ENCODE results near the gene GNAI3. TPM values are rescaled to one million over a fixed set of nuclear protein-coding genes. Genes with fewer than 3 reads are reported as not detected.

GNAI3 gene
- total and polyA plus RNA-seq, 2 experiments from 2014 or later, result 8.9 to 11.5 TPM

GRCh38 chr1:109539676-109540075, 8.7 kb upstream of the GNAI3 start, which contains the start of gene GPR61:
Gene GPR61 (plus strand): TSS chr1:109539872. CDS start chr1:109543023, 3,151 bp downstream.
- no peak within 1 kb of the TSS for H2AFZ ChIP-seq
- 43% methylated on average over 7 of the region's 7 CpGs for WGBS (ENCODE audit: low lambda C conversion rate, missing lambda C conversion rate)

GRCh38 chr1:109541102-109541501, 7.3 kb upstream of the GNAI3 start:
- Histone ChIP-seq H3K4me3 (no peak overlapping the region), H3K27me3 (no peaks in the 10 kb centered on the region), H4K20me1 (ENCODE audit: insufficient read depth, poor library complexity, severe bottlenecking) (no peaks in the 10 kb centered on the region), H3K9me3 (ENCODE audit: low read depth) (no peaks in the 10 kb centered on the region), H3K27ac (no peak overlapping the region), H3K4me2 (no peak overlapping the region), H3K36me3 (replicated peaks; ENCODE audit: insufficient read depth, low read depth) (no peaks in the 10 kb centered on the region), H3K9me2 (replicated peaks; ENCODE audit: insufficient read depth) (no peaks in the 10 kb centered on the region), H2AFZ (no peak overlapping the region), H3K4me1 (ENCODE audit: insufficient read depth) (no peaks in the 10 kb centered on the region), H3K79me2 (no peaks in the 10 kb centered on the region)
- TF ChIP-seq CTCF (IDR thresholded peaks at IDR 0.05; ENCODE audit: poor library complexity) (no peak), EZH2 (IDR thresholded peaks at IDR 0.05; ENCODE audit: borderline replicate concordance) (no peak), EZH2phosphoT487 (IDR thresholded peaks at IDR 0.05; ENCODE audit: low read depth, severe bottlenecking, unreplicated experiment) (no peak)
- DNase-seq (ENCODE audit: low spot score), result no peak
- 90% methylated on average over 3 of the region's 3 CpGs for WGBS (ENCODE audit: low lambda C conversion rate, missing lambda C conversion rate)

More at GRCh38 chr1:109539676-109540075, 8.7 kb upstream of the GNAI3 start, which contains the start of gene GPR61:
- H3K27me3 ChIP-seq, result no peaks in the 10 kb centered on the region
- H4K20me1 ChIP-seq (ENCODE audit: insufficient read depth, poor library complexity, severe bottlenecking), result no peaks in the 10 kb centered on the region
- no peak within 1 kb of the TSS for H3K4me3 ChIP-seq
- H3K9me3 ChIP-seq (ENCODE audit: low read depth), result no peaks in the 10 kb centered on the region
- no peaks in the 10 kb centered on the region for H3K79me2 ChIP-seq
- no peak within 1 kb of the TSS for H3K27ac ChIP-seq
- H3K4me2 ChIP-seq, result no peak within 1 kb of the TSS
- no peaks in the 10 kb centered on the region for H3K36me3 ChIP-seq (replicated peaks; ENCODE audit: insufficient read depth, low read depth)
- DNase-seq (ENCODE audit: low spot score), result no peak
- TF ChIP-seq CTCF (IDR thresholded peaks at IDR 0.05; ENCODE audit: poor library complexity) (no peak), EZH2phosphoT487 (IDR thresholded peaks at IDR 0.05; ENCODE audit: low read depth, severe bottlenecking, unreplicated experiment) (no peak), EZH2 (IDR thresholded peaks at IDR 0.05; ENCODE audit: borderline replicate concordance) (no peak)
- H3K4me1 ChIP-seq (ENCODE audit: insufficient read depth), result no peaks in the 10 kb centered on the region
- H3K9me2 ChIP-seq (replicated peaks; ENCODE audit: insufficient read depth), result no peaks in the 10 kb centered on the region

GRCh38 chr1:109542657-109543056, 5.8 kb upstream of the GNAI3 start:
- H3K79me2 ChIP-seq, result peaks cover 10% of the 10 kb centered on the region
- peaks cover 12% of the 10 kb centered on the region for H3K4me1 ChIP-seq (ENCODE audit: insufficient read depth)
- no peaks in the 10 kb centered on the region for H3K9me3 ChIP-seq (ENCODE audit: low read depth)
- no peaks in the 10 kb centered on the region for H3K36me3 ChIP-seq (replicated peaks; ENCODE audit: insufficient read depth, low read depth)
- H3K27me3 ChIP-seq, result no peaks in the 10 kb centered on the region
- H4K20me1 ChIP-seq (ENCODE audit: insufficient read depth, poor library complexity, severe bottlenecking), result no peaks in the 10 kb centered on the region
- TF ChIP-seq EZH2 (IDR thresholded peaks at IDR 0.05; ENCODE audit: borderline replicate concordance) (no peak), EZH2phosphoT487 (IDR thresholded peaks at IDR 0.05; ENCODE audit: low read depth, severe bottlenecking, unreplicated experiment) (no peak), CTCF (IDR thresholded peaks at IDR 0.05; ENCODE audit: poor library complexity) (no peak)
- H3K4me2 ChIP-seq, result no peak overlapping the region
- no peaks in the 10 kb centered on the region for H3K9me2 ChIP-seq (replicated peaks; ENCODE audit: insufficient read depth)
- H3K27ac ChIP-seq, result no peak overlapping the region
- no peak overlapping the region for H2AFZ ChIP-seq
- no peak overlapping the region for H3K4me3 ChIP-seq
- no peak for DNase-seq (ENCODE audit: low spot score)
- 90% methylated on average over 10 of the region's 10 CpGs for WGBS (ENCODE audit: low lambda C conversion rate, missing lambda C conversion rate)

Data from hepatocyte (in vitro differentiated cells).